HepG2 (cell line): ENCODE data around the gene JPH2. TPM values are rescaled to one million over a fixed set of nuclear protein-coding genes. Genes with fewer than 3 reads are reported as not detected.

ENCODE experiments used
- ARNT ChIP-seq: fragments of 450-650 bp; IDR thresholded peaks from 2 replicates; pipeline ENCODE4 v1.6.1; 2017
- BRCA1 ChIP-seq: sonication (generic); formaldehyde crosslinking; IDR thresholded peaks from 2 replicates; pipeline ENCODE4 v1.4.0; 2020; ENCODE audit warnings: missing genetic modification reagents
- HHEX ChIP-seq: IDR thresholded peaks from 2 replicates; pipeline ENCODE4 v1.6.1; 2016; ENCODE audit warnings: control low read depth
- MYPOP ChIP-seq: sonication (generic); formaldehyde crosslinking; IDR thresholded peaks from 2 replicates; pipeline ENCODE4 v1.8.1; 2023; ENCODE audit warnings: mild to moderate bottlenecking, moderate library complexity, missing genetic modification reagents
- NFE2 ChIP-seq: sonication (generic); formaldehyde crosslinking; IDR thresholded peaks from 2 replicates; pipeline ENCODE4 v1.4.0; 2020; ENCODE audit warnings: missing genetic modification reagents
- REXO4 ChIP-seq: sonication (generic); formaldehyde crosslinking; IDR thresholded peaks from 2 replicates; pipeline ENCODE4 v1.8.0; 2022; ENCODE audit warnings: missing genetic modification reagents, mild to moderate bottlenecking, borderline replicate concordance
- SP1 ChIP-seq, 2 experiments: fragments of 450-650 bp in 1 of 2; sonication (generic) in 1 of 2; formaldehyde crosslinking in 1 of 2; IDR thresholded peaks; 2 replicates each; pipeline versions ENCODE4 v1.4.0 to v1.6.1; 2016 to 2020; ENCODE audit warnings: missing genetic modification reagents in 1 of 2
- SP2 ChIP-seq: sonication (generic); formaldehyde crosslinking; IDR thresholded peaks from 2 replicates; pipeline ENCODE4 v1.5.1; 2020; ENCODE audit warnings: mild to moderate bottlenecking, missing genetic modification reagents
- SRY ChIP-seq: sonication (generic); formaldehyde crosslinking; IDR thresholded peaks from 2 replicates; pipeline ENCODE4 v1.8.0; 2022; ENCODE audit warnings: mild to moderate bottlenecking, missing genetic modification reagents
- TCF7 ChIP-seq: sonication (generic); IDR thresholded peaks from 2 replicates; pipeline ENCODE4 v1.6.1; 2016; ENCODE audit warnings: antibody characterized with exemption, low read depth
- ZEB1 ChIP-seq: IDR thresholded peaks from 2 replicates; pipeline ENCODE4 v1.6.1; 2012; ENCODE audit warnings: mild to moderate bottlenecking, low read depth, inconsistent platforms; ENCODE audit not compliant: insufficient replicate concordance
- ZNF138 ChIP-seq: sonication (generic); formaldehyde crosslinking; IDR thresholded peaks from 2 replicates; pipeline ENCODE4 v1.5.0; 2020; ENCODE audit warnings: mild to moderate bottlenecking, low read depth, missing genetic modification reagents
- ZNF280D ChIP-seq: sonication (generic); formaldehyde crosslinking; IDR thresholded peaks from 2 replicates; pipeline ENCODE4 v1.5.1; 2020; ENCODE audit warnings: mild to moderate bottlenecking, missing genetic modification reagents
- ZNF607 ChIP-seq: sonication (generic); formaldehyde crosslinking; IDR thresholded peaks from 2 replicates; pipeline ENCODE4 v1.5.1; 2020; ENCODE audit warnings: missing genetic modification reagents, mild to moderate bottlenecking, borderline replicate concordance
- ZNF768 ChIP-seq: sonication (generic); formaldehyde crosslinking; IDR thresholded peaks from 2 replicates; pipeline ENCODE4 v1.4.0; 2020; ENCODE audit warnings: missing genetic modification reagents
- ZNF878 ChIP-seq: sonication (generic); formaldehyde crosslinking; IDR thresholded peaks from 2 replicates; pipeline ENCODE4 v1.8.1; 2023; ENCODE audit warnings: mild to moderate bottlenecking, missing genetic modification reagents, moderate library complexity
- polyA plus RNA-seq, 8 experiments: library from polyadenylated mRNA; depleted of rRNA in 3 of 8; stranded (reverse) in 7 of 8; unstranded in 1 of 8; fragments of >200 nt; fragmentation: Illumina TruSeq in 4 of 8; extraction: Trizol in 4 of 8; gene quantifications; 2 replicates each; pipeline versions ENCODE4 v1.2.1 to v1.2.3, GENCODE V29; 2011 to 2016; ENCODE audit warnings: low read depth in 4 of 8, missing spikeins in 1 of 8, mixed read lengths in 1 of 8; ENCODE audit not compliant: insufficient read depth in 1 of 8
- total RNA-seq, 5 experiments: library from RNA; depleted of rRNA; stranded (reverse); fragments of >200 nt; fragmentation: Illumina TruSeq; extraction: Trizol; gene quantifications; 2 replicates each; pipeline ENCODE4 v1.2.3, GENCODE V29; 2016; ENCODE audit warnings: low read depth in 1 of 5
- TF ChIP-seq, protein P1 (sequence below): sonication (generic); formaldehyde crosslinking; IDR thresholded peaks from 2 replicates; pipeline ENCODE4 v1.8.0; 2022; ENCODE audit warnings: missing genetic modification reagents, mild to moderate bottlenecking, moderate library complexity, borderline replicate concordance
- TF ChIP-seq, protein P2 (sequence below): sonication (generic); formaldehyde crosslinking; IDR thresholded peaks from 2 replicates; pipeline ENCODE4 v1.5.0; 2020; ENCODE audit warnings: mild to moderate bottlenecking, missing genetic modification reagents, borderline replicate concordance
- TF ChIP-seq, protein P3 (sequence below): sonication (generic); formaldehyde crosslinking; IDR thresholded peaks from 2 replicates; pipeline ENCODE4 v1.5.1; 2020; ENCODE audit warnings: mild to moderate bottlenecking, moderate library complexity, missing genetic modification reagents

JPH2 gene
- total and polyA plus RNA-seq, 2 of the 13 experiments (the other 11 are each of a cell fraction or from before 2014, with no cell fraction given), result 0.42 TPM; not detected in 1

- TF ChIP-seq ZNF280D (CRISPR knock-in tag), result no peak
- TF ChIP-seq SP2 (CRISPR knock-in tag), result no peak
- no peak for TF ChIP-seq SRY (CRISPR knock-in tag)
- TF ChIP-seq ARNT, result no peak
- TF ChIP-seq BRCA1, result no peak
- TF ChIP-seq, protein P1, sequence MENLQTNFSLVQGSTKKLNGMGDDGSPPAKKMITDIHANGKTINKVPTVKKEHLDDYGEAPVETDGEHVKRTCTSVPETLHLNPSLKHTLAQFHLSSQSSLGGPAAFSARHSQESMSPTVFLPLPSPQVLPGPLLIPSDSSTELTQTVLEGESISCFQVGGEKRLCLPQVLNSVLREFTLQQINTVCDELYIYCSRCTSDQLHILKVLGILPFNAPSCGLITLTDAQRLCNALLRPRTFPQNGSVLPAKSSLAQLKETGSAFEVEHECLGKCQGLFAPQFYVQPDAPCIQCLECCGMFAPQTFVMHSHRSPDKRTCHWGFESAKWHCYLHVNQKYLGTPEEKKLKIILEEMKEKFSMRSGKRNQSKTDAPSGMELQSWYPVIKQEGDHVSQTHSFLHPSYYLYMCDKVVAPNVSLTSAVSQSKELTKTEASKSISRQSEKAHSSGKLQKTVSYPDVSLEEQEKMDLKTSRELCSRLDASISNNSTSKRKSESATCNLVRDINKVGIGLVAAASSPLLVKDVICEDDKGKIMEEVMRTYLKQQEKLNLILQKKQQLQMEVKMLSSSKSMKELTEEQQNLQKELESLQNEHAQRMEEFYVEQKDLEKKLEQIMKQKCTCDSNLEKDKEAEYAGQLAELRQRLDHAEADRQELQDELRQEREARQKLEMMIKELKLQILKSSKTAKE (CRISPR knock-in tag), result no peak
- TF ChIP-seq SP1 (IDR thresholded peaks at IDR 0.05), result no peak
- TF ChIP-seq SP1 (CRISPR knock-in tag; IDR thresholded peaks at IDR 0.05), result no peak
- no peak for TF ChIP-seq MYPOP (CRISPR knock-in tag)
- TF ChIP-seq REXO4, result no peak
- TF ChIP-seq, protein P2, sequence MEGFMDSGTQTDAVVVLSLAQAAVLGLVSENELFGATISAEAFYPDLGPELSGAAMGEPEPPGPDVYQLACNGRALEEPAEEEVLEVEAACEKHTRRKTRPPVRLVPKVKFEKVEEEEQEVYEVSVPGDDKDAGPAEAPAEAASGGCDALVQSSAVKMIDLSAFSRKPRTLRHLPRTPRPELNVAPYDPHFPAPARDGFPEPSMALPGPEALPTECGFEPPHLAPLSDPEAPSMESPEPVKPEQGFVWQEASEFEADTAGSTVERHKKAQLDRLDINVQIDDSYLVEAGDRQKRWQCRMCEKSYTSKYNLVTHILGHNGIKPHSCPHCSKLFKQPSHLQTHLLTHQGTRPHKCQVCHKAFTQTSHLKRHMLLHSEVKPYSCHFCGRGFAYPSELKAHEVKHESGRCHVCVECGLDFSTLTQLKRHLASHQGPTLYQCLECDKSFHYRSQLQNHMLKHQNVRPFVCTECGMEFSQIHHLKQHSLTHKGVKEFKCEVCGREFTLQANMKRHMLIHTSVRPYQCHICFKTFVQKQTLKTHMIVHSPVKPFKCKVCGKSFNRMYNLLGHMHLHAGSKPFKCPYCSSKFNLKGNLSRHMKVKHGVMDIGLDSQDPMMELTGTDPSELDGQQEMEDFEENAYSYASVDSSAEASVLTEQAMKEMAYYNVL (CRISPR knock-in tag), result no peak
- TF ChIP-seq ZEB1, result no peak
- 0 out of 2 replicates have a peak, but pooled peaks have one; percentile 25 for TF ChIP-seq NFE2 (CRISPR knock-in tag)
- TF ChIP-seq HHEX, result no peak
- TF ChIP-seq, protein P3, sequence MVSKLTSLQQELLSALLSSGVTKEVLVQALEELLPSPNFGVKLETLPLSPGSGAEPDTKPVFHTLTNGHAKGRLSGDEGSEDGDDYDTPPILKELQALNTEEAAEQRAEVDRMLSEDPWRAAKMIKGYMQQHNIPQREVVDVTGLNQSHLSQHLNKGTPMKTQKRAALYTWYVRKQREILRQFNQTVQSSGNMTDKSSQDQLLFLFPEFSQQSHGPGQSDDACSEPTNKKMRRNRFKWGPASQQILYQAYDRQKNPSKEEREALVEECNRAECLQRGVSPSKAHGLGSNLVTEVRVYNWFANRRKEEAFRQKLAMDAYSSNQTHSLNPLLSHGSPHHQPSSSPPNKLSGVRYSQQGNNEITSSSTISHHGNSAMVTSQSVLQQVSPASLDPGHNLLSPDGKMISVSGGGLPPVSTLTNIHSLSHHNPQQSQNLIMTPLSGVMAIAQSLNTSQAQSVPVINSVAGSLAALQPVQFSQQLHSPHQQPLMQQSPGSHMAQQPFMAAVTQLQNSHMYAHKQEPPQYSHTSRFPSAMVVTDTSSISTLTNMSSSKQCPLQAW, result no peak
- no peak for TF ChIP-seq ZNF138 (CRISPR knock-in tag)
- no peak for TF ChIP-seq ZNF878
- no peak for TF ChIP-seq TCF7
- no peak for TF ChIP-seq ZNF607 (CRISPR knock-in tag)
- peak; percentile 81 for TF ChIP-seq ZNF768
Measured at GRCh38 chr20:44215125-44215524, 28.1 kb upstream of the JPH2 start (continued).
